Urothelium cell line (cell line): ENCODE data around the gene PPM1M.

Experiments
- DNase-seq: peaks from one replicate; pipeline ENCODE4 v3.0.0; 2011; ENCODE audit warnings: low spot score, mixed read lengths
- FAIRE-seq: peaks from 2 replicates; lab custom pipeline; 2011; peaks lifted over from hg19 to GRCh38; lab: Jason Lieb, UNC

PPM1M gene

GRCh38 chr3:52215351-52215750 lies 30.2 kb upstream of the PPM1M start:
- DNase-seq, result no peak
- no peak for FAIRE-seq

GRCh38 chr3:52216585-52217408 lies 28.8 kb upstream of the PPM1M start:
- peak; percentile 88 for DNase-seq
- peak; percentile 87 for FAIRE-seq

- FAIRE-seq (no peak), DNase-seq (no peak)
Measured at GRCh38 chr3:52217409-52217805, 28.2 kb upstream of the PPM1M start.

- FAIRE-seq (no peak), DNase-seq (no peak)
Measured at GRCh38 chr3:52218026-52218425, 27.5 kb upstream of the PPM1M start.

- no peak for DNase-seq
- no peak for FAIRE-seq
Measured at GRCh38 chr3:52218454-52218853, 27.1 kb upstream of the PPM1M start.

- no peak for DNase-seq
- FAIRE-seq, result no peak
Measured at GRCh38 chr3:52218937-52219650, 26.5 kb upstream of the PPM1M start.

GRCh38 chr3:52220380-52221026 lies 25.1 kb upstream of the PPM1M start:
- peak; percentile 80 for DNase-seq
- FAIRE-seq, result peak; percentile 5

- DNase-seq (no peak), FAIRE-seq (no peak)
Measured at GRCh38 chr3:52221141-52221562, 24.4 kb upstream of the PPM1M start.

- DNase-seq (no peak), FAIRE-seq (no peak)
Measured at GRCh38 chr3:52221563-52222318, 23.8 kb upstream of the PPM1M start.

- FAIRE-seq, result no peak
- DNase-seq, result no peak
Measured at GRCh38 chr3:52222319-52223221, 23.0 kb upstream of the PPM1M start.

GRCh38 chr3:52223449-52224408 lies 21.8 kb upstream of the PPM1M start:
- DNase-seq (no peak), FAIRE-seq (no peak)

GRCh38 chr3:52225452-52226228 lies 19.9 kb upstream of the PPM1M start, which contains the start of gene TLR9:
Gene TLR9 (minus strand): TSS chr3:52225645. CDS start chr3:52225529, 116 bp downstream.
- FAIRE-seq (no peak), DNase-seq (no peak)

- FAIRE-seq (no peak), DNase-seq (no peak)
Measured at GRCh38 chr3:52226229-52226817, 19.2 kb upstream of the PPM1M start.

GRCh38 chr3:52227117-52227516 lies 18.4 kb upstream of the PPM1M start:
- DNase-seq, result no peak
- no peak for FAIRE-seq

GRCh38 chr3:52227766-52228165 lies 17.8 kb upstream of the PPM1M start:
- FAIRE-seq (no peak), DNase-seq (no peak)

- FAIRE-seq, result no peak
- DNase-seq, result no peak
Measured at GRCh38 chr3:52228266-52228665, 17.3 kb upstream of the PPM1M start.

- no peak for DNase-seq
- no peak for FAIRE-seq
Measured at GRCh38 chr3:52228751-52229291, 16.7 kb upstream of the PPM1M start.
